Measurements from ENCODE around the gene C2orf72. TPM values are rescaled to one million over a fixed set of nuclear protein-coding genes. Genes with fewer than 3 reads are reported as not detected.

The C2orf72 gene
- under 1 TPM in 1 of 2 donors, not detected in 1; 0.14 TPM for total RNA-seq

GRCh38 chr2:231037202-231037730 lies at the start of gene C2orf72:
TSS of gene C2orf72 (plus strand) at chr2:231037523. CDS start at chr2:231037566, 43 bp downstream.
- Histone ChIP-seq H3K27ac (no peak within 1 kb of the TSS), H3K4me1 (ENCODE audit: control insufficient read depth in 1 of 2, low read depth in 2 of 2) (no peaks in the 10 kb centered on the region), H3K9me3 (no peaks in the 10 kb centered on the region), H3K4me3 (peak within 1 kb of the TSS; percentile 48), H3K36me3 (no peaks in the 10 kb centered on the region), H3K27me3 (replicated peaks; ENCODE audit: insufficient read depth) (peaks cover 10% of the 10 kb centered on the region)
- TF ChIP-seq CTCF (IDR thresholded peaks at IDR 0.05) = no peak
- ATAC-seq (ENCODE audit: insufficient number of reproducible peaks, low FRiP score, low read depth) (no peak), DNase-seq (ENCODE audit: low spot score) (no peak)

DNA sequence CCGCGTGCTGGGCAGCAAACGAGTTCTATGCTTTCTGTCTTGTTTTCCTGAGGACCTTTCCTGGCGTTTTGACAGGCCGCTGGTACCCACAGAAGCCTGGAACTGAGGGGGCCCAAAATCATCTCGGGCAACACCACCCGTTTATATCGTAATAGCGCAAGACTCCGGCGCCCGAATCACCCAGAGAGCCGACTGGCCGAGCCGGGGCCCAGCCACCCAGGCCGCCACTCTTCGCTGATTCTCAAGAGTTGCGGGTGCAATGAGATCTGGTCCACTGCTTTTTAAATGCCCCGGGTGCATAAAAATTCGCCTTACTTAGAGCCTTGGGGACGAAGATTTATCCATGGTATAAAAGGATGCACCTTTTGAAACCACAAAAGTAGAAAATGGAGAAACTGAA lies 47.6 kb upstream of the C2orf72 start:
- no peak for TF ChIP-seq CTCF (IDR thresholded peaks at IDR 0.05)
- DNase-seq (ENCODE audit: low spot score) (no peak), ATAC-seq (ENCODE audit: insufficient number of reproducible peaks, low FRiP score, low read depth) (no peak)
- Histone ChIP-seq H3K9me3 (no peaks in the 10 kb centered on the region), H3K27ac (no peak overlapping the region), H3K4me3 (no peak overlapping the region), H3K4me1 (ENCODE audit: control insufficient read depth in 1 of 2, low read depth in 2 of 2) (peaks cover 0 to 5% of the 10 kb centered on the region in 2 donors), H3K27me3 (replicated peaks; ENCODE audit: insufficient read depth) (no peaks in the 10 kb centered on the region), H3K36me3 (no peaks in the 10 kb centered on the region)

DNA sequence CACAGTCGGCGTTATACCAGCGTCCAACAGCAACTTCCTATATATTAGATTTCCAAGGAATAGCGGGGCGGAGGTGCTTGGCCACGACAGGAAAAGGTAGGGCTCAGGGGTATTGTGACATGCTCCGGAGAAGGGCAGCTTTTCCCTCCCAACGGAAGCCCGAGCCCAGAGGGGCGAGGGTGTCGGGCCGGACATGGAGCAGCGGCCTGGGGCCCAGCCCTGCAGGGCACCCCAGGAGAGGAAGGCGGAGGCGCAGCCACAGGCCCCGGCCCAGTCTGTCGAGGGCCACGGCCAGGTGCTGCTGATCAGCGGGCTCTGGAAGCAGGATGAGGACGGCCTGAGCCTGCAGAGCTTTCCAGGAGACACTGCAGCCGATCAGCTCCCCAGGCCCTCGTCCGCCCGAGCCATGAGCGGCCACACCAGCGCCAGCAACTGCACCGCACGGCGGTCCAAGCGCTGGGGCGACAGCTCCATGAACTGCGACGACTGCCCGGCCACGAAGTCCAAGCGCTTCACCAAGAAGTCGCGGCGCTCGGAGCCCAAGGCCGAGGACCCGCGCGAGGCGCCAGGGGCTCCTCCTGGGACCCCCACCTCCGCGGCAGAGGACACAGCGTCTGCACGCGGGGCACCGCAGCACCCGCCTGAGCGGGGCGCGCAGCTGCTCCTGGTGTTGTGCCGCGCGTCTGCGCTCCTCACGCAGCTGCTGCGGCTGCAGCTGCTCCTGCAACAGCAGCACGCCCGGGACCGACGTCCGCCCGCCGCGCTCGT lies 47.0 kb upstream of the C2orf72 start:
- Histone ChIP-seq H3K4me3 (no peak overlapping the region), H3K27ac (no peak overlapping the region), H3K36me3 (no peaks in the 10 kb centered on the region), H3K4me1 (ENCODE audit: control insufficient read depth in 1 of 2, low read depth in 2 of 2) (peaks cover 0 to 5% of the 10 kb centered on the region in 2 donors), H3K27me3 (replicated peaks; ENCODE audit: insufficient read depth) (no peaks in the 10 kb centered on the region), H3K9me3 (no peaks in the 10 kb centered on the region)
- DNase-seq (ENCODE audit: low spot score) (no peak), ATAC-seq (ENCODE audit: insufficient number of reproducible peaks, low FRiP score, low read depth) (no peak)
- TF ChIP-seq CTCF (IDR thresholded peaks at IDR 0.05) = no peak

DNA sequence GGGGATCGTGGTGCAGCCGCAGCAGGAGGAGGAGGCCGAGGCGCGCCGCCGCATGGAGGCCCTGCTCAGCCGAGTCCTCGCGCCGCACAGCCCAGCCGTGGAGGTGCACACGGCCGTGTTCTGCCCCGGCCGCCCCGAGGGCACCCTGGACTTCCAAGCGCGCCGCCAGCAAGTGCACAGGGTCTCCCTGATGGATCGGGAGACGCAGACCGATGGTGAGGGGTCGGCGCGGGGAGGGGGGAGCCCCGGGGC lies 46.5 kb upstream of the C2orf72 start:
- Histone ChIP-seq H3K36me3 (no peaks in the 10 kb centered on the region), H3K9me3 (no peaks in the 10 kb centered on the region), H3K4me1 (ENCODE audit: control insufficient read depth in 1 of 2, low read depth in 2 of 2) (peaks cover 0 to 5% of the 10 kb centered on the region in 2 donors), H3K27me3 (replicated peaks; ENCODE audit: insufficient read depth) (no peaks in the 10 kb centered on the region), H3K4me3 (no peak overlapping the region), H3K27ac (no peak overlapping the region)
- TF ChIP-seq CTCF (IDR thresholded peaks at IDR 0.05) = no peak
- no peak for ATAC-seq (ENCODE audit: insufficient number of reproducible peaks, low FRiP score, low read depth)
- DNase-seq (ENCODE audit: low spot score) = no peak

GRCh38 chr2:230991598-230991997 lies 45.7 kb upstream of the C2orf72 start:
- DNase-seq (ENCODE audit: low spot score) (no peak), ATAC-seq (ENCODE audit: insufficient number of reproducible peaks, low FRiP score, low read depth) (no peak)
- Histone ChIP-seq H3K27ac (no peak overlapping the region), H3K9me3 (no peaks in the 10 kb centered on the region), H3K27me3 (replicated peaks; ENCODE audit: insufficient read depth) (no peaks in the 10 kb centered on the region), H3K36me3 (no peaks in the 10 kb centered on the region), H3K4me1 (ENCODE audit: control insufficient read depth in 1 of 2, low read depth in 2 of 2) (peaks cover 0 to 5% of the 10 kb centered on the region in 2 donors), H3K4me3 (no peak overlapping the region)
- TF ChIP-seq CTCF (IDR thresholded peaks at IDR 0.05) = no peak

Measured in thoracic aorta (tissue), 2 donors.